Stimulated activated CD4-positive, alpha-beta T cell treated with anti-CD3 and anti-CD28 coated beads, Interleukin-1b, Interleukin-23, amount 100 ng/mL, for 24 hours (primary cell): ENCODE measurements around the gene ITK.

ENCODE experiments used
- DNase-seq, 4 experiments: peaks; one replicate each; pipeline ENCODE4 v3.0.0-alpha.2; 2020; ENCODE audit warnings: low read depth in 4 of 4, low spot score in 1 of 4

Gene ITK

DNA sequence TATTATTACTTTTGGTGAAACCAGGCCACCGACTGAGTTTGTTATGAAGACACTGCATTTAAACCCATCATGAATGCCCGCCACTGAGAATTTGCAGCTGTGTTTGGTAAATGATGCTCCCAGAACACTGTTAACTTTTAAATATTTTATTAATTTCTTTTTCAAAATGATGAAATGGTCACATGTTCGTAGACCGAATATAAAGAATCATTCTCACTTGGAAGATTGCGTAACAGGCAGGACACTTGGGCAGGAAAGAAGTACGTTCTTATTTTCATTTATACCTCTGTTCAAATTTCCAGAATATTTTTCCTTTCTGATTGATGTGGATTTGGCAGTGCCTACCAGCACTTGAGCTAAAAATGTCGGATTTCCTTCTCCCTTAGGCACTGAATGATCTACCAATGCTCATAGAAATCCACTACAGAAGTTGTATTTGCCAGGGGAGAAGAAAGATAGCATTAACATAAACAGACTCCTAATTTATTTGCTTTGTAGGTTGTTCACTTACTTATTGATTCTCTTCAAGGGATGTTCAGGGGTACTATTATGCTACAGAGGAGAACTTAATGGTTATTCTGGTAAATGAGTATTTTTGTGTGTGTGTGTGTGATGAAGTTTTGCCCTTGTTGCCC lies 99.1 kb downstream of the ITK start:
- no peak for DNase-seq

DNA sequence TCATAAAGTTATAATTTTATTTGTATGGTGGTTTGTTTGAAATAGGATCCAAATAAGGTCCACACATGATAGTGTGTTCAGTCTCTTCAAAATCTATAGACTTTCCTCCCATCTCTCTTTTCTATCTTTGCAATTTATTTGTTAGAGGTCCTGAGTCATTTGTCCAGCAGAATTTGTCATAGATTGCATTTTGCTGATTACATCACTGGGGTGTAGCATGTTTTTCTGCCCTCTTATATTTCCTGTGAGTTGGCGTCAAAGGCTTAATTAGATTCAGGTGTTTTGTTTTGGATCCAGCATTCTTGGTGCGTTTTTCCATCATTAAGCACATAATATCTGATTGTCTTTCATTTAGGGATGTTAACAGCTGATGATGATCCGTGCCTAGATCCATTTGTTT lies 100.3 kb downstream of the ITK start:
- DNase-seq: no peak

DNA sequence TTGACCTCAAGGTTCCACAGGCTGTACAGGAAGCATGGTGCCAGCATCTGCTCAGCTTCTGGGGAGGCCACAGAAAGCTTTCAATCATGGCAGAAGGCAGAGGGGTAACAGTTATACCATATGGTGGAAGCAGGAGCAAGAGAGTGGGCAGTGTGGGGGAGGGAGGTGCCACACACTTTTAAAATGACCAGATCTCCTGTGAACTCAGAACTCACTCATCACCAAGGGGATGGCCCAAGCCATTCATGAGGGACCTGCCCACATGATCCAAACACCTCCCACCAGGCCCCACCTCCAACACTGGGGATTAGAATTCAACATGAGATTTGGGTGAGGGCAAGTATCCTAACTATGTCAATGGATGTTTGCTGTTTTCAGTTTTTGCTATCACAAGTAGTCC lies 101.5 kb downstream of the ITK start:
- DNase-seq: no peak

DNA sequence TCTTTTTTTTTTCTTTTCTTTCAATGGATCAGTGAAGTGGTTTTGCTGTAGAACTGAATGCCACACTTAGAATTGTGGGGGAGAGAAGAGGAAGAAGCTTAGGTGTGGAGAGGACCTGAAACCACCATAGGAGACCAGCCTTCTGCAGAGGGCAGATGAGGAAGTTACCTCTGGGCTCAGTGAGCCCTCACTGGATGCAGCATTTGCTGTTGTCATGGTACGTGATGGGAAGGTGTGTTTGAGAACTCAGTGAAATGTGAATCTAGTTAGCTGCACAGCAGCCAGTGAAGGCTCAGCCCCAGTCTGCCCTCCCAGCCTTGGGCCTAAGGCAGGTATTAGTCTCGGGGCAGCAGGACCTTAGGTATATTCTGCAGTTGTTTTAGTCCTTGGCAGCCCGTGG lies 102.8 kb downstream of the ITK start:
- DNase-seq: no peak

DNA sequence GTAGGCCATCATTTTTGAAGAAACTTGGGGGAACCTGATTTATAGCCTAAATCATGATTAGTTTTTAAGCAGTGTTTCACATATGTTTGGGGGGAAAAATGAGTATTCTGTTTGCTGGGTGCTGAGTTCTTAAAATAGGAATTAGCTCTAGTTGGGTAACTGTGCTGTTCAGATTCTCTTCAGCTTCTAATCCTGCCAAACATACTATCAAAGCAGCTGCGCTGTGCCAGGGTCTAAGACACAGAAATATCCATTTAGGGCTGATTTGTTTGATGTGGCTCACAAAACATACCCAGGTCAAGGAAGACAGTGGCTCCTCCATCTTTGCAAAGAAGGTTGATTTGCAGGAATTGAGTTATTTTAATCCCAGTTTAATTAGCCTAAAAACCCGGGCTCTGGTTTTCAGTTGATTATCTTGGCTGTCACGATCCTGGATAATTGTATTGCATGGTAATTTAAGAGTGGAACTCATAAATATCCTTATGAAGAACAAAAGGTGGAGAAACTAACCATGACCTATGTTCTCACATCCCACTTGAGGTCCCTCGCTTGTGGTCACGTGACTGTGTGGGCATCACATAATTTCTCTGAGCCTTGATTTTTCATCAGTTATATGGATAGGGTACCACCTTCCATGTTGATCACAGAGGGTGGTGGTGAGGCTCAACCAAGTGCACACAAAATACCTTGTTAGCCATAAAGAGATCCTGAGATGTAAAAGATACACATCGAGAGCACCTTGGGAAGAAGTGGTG lies 104.0 kb downstream of the ITK start:
- no peak for DNase-seq

DNA sequence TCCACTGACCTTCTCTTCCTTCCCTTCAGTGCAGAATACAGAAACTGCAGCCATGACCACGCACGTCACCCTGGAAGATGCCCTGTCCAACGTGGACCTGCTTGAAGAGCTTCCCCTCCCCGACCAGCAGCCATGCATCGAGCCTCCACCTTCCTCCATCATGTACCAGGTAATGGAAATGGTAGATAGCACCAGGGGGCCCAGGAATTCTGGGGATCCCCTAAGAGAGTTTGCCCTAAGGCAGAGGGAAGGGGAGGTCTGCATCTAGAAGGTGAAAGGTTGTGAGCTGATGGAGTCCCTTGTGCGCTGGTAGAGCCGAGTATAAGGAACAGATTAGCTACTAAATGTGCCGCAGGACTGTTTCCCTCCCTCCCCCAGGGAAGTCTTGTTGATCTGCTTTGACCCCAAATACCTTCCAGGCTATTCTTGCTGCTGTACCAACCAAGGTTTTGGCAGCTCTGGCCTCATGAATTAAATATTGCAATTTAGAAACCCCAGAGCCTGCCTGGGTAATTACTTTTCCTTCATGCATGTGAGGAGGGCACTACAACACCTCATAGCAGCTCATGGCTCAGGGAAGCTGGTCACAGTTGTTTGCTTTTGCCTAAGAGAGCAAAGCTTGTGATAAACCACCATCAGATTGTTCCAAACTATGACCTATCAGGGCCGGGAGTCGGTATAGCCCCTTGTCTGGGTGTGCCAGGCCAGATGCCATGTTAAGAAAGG lies 104.8 kb downstream of the ITK start:
- DNase-seq: no peak

DNA sequence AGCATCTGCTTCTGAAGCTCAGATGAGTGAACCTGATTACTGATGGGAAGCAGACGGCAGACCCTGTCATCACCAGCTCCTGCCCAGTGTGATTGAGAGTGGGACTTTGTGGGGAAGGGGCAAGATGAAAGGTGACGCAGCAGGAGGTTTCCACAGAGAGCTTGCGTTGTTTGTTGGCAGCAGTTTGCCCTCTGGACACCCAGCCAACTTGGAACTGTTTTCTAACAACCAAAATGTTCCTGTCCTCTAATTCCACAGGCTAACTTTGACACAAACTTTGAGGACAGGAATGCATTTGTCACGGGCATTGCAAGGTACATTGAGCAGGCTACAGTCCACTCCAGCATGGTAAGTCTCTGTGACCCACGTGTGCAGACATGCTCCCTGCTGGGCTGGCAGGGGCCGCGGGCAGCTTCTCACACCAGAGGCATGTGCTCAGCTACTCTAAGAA lies 106.1 kb downstream of the ITK start:
- no peak for DNase-seq

DNA sequence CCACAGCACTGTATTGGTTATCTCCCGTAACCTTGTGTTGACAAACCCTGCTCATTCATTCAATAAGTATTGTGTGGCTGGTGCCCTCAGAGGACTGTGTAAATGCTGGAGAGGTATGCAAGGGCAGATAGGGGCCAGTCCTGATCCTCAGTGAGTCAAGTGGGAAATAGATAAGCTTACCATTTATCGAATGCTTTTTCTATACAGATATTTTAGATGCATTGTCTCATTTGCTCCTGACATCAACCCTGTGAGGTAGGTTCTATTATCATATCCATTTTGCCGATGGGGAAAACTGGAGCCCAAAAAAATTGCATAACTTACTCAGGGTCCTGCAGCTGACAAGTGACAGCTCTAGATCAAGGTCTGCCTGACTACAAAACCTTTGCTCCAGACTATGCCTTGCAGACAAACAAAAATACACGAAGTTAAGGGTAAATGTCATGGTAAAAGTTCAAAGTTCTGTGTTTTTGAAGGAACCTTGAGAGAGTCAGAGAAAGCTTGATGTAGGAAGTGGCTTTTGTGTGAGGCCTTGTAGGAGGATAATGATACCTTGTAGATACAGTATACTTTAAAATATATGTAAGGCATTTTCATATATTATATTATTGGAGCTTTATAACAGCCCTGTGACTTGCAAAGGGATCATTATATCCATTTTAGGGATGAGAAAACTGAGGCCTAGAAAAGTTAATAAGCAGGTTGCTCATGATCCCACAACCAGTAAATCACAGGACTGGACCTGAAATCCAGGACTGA lies 107.9 kb downstream of the ITK start:
- no peak for DNase-seq

DNA sequence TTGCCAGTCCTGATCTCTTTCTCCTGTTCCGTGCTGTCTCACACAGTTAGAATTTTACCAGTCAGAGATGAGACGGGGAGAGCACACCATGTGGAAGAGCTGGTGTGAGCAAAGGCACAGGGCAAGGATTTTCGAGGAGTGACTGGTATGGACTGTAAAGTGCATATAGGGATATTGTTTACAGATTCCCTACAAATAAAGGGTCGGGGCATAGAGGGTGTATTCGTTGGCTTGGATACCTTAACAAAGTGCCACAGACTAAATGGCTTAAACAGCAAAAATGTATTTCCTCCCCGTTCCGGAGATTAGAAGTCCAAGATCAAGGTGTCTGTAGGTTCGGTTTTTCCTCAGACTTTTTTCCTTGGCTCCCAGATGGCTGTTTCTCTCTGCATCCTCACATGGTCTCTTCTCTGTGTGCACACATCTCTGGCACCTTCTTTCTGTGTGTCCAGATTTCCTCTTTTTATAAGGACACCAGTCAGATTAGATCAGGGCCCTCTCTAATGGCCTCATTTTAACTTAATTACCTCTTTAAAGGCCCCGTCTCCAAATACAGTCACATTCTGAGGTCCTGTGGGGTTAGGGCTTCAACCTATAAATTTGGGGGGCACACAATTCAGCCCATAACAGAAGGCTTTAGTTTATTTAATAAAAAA lies 108.7 kb downstream of the ITK start:
- no peak for DNase-seq

DNA sequence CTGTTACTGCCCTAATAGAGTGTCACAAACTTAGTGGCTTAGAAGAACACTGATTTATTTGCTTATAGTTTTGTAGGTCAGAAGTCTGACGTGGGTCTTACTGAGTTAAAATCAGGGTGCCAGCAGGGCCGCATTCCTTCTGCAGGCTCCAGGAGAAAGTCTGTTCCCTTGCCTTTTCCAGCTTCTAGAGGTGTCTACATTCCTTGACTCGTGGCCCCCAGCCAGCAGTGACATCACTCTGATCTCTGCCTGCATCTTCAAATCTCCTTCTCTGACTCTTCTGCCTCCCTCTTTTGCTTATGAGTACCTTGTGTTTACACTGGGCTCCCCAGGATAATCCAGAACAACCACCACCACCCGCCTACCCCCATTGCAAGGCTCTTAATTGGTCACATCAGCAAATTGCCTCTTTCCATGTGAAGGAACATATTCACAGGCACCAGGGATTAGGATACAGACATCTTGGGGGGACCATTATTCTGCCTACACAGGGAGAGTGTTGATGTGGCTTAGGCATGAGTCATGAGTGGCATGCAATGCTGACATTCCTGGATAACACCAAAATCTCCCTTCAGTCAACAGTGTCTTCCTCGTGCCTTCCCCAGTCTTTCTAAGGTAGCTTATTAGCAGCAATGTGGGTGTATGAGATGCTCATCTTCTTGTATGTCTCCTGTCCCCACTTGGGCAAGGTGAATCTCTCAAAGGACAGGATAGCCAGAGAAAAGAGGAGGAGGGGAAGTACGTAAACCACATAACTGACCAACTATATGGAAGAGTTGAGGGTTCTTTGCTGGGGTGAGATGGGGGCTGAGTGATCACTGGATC lies 109.7 kb downstream of the ITK start:
- no peak for DNase-seq

DNA sequence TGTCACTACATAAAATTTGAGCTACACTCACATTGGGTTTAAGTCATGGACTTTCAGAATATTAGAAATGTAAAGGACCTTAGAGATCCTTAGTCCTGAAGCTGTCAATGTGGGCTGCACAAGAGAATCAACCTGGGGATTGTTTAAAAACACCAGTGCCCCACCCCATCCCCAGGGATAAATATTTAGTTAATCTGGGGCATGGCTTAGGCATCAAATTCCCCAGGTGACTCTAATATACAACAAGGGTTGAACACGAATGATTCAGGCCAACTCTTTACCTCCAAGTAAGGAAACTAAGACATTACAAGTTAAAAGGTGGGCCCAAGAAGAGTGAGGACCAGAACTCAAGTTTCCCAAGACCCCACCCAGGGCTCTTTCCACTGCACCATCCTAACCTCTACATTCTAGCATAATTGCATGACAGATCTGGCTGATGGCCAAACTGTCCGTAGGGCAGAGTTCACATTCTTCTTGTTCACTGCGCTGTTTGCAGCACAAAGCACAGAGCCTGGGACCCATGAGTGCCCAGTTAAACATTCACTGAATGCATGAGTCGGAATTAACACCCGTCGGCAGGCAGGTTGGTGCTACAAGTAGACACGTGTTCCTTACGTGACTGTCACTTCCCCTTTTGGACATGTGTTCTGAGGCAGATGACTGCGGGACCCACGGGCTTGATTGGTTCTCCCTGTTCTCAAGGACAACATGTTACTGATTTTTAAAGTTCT lies 110.5 kb downstream of the ITK start:
- no peak for DNase-seq

DNA sequence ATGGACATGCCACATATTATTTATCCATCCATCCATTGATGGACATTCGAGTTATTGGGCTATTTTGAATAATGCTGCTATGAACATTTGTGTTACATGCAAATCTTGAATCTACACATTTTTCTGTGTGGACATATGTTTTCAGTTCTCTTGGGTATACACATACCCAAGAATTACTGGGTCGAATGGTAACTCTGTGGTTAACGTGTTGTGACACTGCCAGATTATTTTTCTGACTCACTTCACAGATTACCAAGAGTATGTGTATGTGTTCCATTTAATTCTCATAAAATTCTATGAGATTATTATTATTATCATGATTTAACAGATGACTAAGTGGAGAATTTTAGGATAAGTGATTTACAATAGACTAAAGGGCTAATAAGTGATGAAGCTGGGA lies 112.0 kb downstream of the ITK start:
- DNase-seq: no peak

DNA sequence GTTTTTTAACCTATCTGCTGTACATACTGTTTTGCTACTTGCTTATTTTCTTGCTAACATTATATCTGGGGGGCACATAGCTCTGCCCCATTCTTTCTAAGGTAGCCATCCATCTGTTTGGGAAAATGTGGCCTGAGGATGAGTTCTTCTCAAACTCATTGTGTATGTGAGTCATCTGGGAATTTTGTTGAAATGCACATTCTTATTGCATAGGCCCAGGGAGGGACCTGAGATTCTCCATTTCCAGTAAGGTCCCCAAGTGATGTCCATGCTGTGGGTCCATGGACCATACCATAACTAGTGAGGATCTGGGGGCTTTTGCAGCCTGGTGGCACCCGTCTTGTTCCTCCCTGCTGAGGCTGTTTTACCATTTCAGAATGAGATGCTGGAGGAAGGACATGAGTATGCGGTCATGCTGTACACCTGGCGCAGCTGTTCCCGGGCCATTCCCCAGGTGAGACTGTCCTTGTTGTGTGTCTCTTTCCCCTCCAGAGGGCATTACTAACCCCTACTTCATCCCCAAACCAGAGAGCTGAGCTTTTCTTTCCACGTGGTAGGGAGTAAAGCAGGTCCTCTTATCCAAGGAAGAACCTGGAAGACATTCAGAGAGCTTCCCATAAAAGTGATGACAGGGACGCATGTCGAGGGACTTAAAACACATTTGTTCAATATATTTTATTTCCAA lies 113.9 kb downstream of the ITK start:
- no peak for DNase-seq

DNA sequence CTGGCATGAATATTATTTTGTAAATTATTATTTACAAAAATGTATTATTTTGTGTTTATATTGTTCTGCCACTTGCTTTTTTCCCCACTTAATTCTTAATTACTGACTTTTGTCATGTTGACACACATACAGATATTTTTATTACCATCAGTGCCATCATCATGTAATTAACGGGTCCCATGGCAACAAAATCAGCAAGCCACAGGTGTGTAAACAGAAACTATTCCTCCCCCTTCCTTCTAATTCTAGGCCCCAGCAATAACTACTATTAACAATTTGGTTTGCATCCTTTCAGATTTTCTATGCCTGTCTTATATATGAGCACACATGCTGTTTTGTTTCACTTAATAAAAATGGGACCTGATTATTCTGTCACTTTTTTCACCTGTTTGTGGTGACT lies 114.6 kb downstream of the ITK start:
- DNase-seq: no peak

DNA sequence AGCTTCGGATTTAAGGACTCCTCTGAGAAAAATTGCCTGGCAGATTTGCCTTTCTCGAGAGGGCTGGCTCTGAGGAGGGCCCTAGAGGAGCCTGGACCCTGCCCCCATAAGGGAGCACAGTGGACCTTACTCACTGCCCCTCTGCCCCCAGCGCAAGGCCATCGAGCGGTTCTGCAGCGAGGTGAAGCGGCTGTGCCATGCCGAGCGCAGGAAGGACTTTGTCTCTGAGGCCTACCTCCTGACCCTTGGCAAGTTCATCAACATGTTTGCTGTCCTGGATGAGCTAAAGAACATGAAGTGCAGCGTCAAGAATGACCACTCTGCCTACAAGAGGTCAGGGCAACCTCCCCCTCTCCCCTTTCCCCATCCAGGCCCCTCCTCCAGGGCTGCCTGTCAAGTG lies 119.9 kb downstream of the ITK start:
- no peak for DNase-seq

DNA sequence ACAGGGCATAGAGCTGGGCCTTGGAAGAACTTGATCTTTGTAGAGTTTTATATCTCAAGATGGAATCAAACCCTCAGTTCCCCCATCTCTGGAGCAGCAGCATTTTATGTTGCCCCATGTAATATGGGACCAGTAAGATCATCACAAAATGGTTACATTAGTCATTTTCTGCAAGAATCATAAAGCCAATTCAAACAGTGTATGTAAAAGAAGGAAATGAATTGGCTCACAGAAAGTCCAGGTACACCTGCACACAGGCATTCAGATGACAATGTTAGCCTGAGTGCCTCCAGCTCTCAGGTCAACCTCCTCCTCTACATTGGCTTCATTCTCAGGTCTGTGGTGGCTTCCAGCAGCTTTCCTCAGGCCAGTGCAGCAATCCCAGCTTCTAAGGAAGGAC lies 120.4 kb downstream of the ITK start:
- DNase-seq: no peak

DNA sequence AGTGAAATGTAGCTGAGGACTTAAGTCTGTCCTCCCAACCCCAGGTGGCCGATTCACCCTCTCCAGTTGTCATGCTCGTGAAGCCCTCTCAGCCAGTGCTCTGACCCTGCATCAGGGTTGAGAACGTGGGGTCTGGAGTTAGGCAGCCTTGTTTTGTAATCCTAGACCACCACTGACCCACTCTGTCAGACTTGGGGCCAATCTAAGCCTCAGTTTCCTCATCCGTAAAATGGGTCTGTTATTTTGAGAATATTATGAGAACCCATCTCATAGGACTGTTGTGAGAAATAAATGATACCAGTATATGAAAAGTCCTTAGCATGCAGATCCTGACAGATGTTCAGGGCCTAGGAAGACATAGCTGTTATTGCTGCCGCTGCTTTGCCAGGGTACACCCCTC lies 122.4 kb downstream of the ITK start:
- DNase-seq: no peak

DNA sequence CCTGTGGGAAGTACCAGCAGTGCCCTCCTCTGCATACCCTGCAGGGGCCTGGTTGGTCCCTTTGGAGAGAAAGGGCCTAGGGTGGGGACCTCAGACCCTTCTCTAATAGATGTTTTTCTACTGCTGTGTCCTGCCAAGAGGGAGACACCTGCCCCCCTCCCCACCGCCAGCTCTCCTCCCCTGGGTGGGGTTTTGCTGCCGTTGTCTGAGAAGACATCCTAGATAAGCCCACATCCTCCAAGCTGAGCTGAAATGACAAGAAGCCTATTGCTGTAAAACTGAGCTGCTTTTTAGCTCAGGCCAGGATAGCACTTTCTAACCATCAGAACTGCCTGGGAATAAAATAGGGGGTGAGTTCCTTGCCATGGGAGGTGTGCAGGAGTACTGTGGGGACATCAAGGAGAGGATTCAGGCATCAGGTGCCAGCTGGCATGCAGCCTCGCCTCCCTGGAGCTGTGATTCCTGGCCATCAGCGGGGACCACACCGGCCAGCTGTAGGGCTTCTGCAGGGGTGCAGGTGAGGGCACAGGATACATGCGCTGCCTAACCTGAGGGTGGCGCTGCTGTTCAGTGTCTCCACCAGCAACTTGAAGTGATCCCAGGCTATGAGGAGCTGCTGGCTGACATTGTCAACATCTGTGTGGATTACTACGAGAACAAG lies 123.2 kb downstream of the ITK start:
- DNase-seq: no peak
